Right ventricle myocardium superior (tissue), 1 donor: ENCODE data around the gene CACHD1. TPM values are rescaled to one million over a fixed set of nuclear protein-coding genes. Genes with fewer than 3 reads are reported as not detected.
A peak's percentile ranks its signal among the peaks of the same experiment; 100 is the strongest.

ENCODE experiments used
- ATAC-seq: fragments of 200-7000 bp; cut with Tn5 transposase; one replicate; pipeline ENCODE4 v1.9.1; 2020; ENCODE audit warnings: mild to moderate bottlenecking; ENCODE audit not compliant: poor library complexity
- DNase-seq: peaks from one replicate; pipeline ENCODE4 v3.0.0-alpha.2; 2020
- intact Hi-C: fragments of 100-400 bp; cut with DNase I; formaldehyde crosslinking; loops from one replicate; pipeline ENCODE4 v1.11.2; 2022
- total RNA-seq: library from RNA; stranded (reverse); fragmentation: NEBNext Ultra II Directional; extraction: Animal tissue kit (Norgen Biotek cat#: 25700); gene quantifications from one replicate; pipeline ENCODE4 v1.2.1, GENCODE V29; 2021
- donor health status: DM: no; HTN: yes; CAD: no; lungs with severe emphysema.

The CACHD1 gene
- total RNA-seq, 1 donor from 2014 or later = 4.2 TPM

DNA sequence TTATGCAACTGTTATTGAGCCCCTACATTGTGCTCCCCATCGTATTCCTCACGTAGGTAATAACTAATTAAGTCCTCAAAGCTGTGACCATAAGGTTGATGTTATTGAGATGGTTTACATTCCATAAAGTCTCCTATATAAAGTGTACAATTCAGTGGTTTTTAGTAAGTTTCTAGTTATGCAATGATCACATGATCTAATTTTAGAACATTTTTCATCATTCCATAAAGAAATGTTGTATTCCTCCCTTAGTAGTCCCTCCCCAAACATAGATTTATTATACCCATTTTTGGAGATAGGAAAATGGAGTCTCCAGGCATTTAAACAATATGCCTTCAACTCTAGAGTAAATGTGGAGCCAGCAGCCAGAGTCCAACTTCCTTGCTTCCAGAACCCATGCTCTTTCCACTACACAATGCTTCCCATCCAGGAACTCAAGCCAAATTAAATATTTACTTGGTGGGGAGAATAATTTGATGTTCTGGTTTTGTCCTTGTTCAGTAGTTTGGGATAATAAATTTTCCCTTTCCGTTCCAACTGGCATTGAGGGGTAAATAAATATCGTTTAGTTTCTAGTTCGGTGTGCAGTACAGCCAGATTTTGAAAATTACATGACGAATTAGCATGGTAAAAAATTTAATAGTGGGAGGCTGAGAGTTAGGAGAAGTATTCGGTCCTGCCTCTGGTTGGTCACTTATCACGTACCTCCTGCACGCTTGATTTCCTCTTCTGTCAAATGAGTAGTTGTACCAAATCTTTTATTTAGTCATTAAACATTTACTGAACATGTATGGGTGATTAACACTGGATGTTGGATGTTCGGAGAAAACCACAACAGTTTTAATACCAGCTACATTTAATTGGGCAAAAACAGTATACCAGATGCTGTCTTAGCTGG lies 66.3 kb downstream of the CACHD1 start:
- ATAC-seq = no peak
- DNase-seq = no peak
- intact Hi-C loops = no loop called here

DNA sequence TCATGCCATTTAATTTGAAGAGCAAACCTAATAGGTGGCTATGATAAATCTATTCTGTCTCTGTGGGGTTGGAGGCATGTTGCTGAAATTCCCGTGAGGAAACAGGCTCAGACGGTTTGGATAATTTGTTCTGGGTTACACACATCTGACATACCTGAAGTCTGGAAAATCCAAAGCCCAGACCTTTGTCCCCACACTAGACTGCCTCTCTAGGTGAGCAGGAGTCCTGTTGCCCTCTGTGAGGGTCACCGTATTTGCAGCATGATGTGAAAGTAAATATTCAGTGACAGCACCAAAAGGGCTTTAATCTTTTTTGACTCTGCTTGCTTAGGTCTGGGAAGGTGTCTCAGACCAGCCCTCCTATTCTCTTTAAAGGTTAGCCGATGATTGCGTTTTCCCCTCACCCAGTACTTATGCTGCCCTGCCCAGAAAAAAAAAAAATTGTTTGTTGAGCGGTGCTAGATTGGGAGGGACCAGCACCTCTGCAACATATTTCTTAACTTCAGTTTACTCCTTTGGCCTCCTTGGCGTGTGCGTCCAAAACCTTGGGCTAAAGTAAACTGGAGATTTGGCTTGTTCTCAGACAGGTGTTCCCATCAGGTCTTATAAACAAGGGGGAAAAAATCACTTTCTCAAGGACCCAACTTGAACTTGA lies 67.0 kb downstream of the CACHD1 start:
- ATAC-seq (no peak), DNase-seq (no peak)
- intact Hi-C loops = no loop called here

DNA sequence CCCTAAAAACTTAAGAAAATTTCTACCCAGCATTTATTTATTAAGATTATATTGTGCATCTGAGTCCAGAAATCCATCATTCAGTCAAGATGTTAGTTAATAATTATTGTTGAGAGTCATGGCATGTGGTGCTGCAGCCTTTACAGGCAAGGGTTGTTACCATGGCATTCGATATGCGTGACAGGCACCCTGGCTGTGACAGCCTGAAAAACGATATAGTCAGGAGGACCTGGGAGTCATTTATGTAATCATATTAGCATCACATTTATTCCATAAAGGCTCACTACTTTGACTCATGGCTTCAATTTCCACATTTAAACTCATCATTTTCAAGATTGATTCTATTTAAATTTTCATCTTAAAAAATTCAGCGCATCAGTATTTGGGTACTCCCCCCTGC lies 68.0 kb downstream of the CACHD1 start:
- ATAC-seq (no peak), DNase-seq (no peak)
- intact Hi-C loops = no loop called here

DNA sequence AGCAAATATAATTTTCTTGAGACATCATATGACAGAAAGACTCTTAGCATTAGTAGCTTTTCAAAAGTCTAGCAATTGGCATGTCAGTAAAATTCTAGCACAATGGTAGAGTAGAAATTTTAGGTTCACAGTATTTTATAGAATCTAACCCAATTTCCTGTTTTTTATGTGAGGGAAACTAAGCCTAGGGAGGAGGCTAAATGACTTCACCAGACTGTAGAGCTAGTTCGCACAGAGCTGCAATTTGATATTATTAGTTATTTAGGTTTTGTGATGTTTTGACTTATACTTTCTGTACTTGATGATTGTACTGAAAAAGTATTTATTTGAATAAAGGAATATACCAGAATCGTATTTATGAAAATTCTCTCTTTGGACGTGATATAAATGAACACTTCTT lies 68.5 kb downstream of the CACHD1 start:
- DNase-seq (no peak), ATAC-seq (no peak)
- intact Hi-C loops = no loop called here

DNA sequence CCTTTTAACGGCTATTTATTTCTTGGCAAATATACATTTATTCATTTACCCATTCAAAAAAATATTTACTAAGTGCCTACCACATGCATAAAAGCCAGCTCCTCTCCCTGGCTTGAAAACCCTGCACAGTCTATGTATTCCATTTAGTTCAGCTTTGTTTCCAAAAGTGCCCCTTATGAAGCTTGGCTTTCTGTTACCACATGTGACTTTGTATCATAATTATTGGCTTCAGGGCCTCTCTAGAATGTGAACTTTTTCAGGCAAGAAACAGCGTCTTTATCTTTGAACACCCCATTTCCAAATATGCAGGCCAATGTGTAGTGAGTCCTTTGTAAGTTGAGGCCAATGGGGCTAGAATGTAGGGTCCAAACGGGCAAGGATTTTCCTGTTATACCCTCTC lies 69.4 kb downstream of the CACHD1 start:
- DNase-seq (no peak), ATAC-seq (peak; percentile 19)
- intact Hi-C loops = no loop called here

DNA sequence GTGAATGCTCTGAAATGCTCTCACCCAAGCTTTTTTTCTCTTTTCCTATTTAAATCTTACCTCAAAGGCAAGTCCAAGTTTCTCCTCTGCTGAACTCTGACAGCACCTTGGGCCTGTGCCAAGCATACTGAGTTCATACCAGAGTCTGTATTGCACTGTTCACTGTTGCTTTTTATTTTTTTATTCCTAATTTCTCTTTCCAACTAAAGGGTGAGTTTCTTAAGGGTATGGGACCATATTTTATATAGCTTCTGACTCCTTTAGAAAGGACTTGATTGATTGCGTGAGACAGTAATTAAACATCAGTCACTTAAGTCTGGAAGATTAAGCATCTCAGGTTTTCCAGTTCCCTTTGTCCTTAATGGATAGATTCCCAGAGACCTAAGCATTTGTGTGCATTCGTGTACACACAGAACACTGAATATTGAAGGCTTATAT lies 69.9 kb downstream of the CACHD1 start:
- intact Hi-C loops = loop anchor here (10.0 kb wide), 1 partner anchor 65 kb away; the partner anchor contains the start of gene CACHD1
- peak; percentile 84 for DNase-seq
- peak; percentile 72 for ATAC-seq

DNA sequence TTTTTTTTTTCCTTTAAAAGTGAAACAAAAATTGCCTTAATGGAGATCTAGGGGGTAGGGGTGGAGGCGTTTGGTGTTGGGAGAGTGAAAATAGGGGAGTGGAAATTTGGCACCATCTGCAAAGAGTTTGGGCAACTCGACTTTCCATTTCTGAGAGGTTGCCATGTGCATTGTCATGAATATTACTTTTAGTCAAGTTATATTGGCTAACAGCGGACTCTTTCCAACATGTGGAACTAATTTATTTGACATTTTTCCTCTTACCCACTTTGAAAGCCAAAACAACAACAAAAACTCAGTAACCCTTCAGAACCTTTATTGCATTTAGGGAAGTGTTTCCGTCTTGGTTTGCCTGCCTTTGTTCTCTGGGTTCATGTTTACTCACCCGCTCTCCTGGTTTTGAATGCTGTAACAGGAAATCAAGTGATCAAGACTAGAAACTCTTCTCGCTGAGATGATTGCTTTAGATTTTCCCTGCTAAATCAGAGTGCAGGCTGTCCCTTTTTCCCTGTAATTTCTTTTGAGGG lies 70.4 kb downstream of the CACHD1 start:
- intact Hi-C loops = loop anchor here (10.0 kb wide), 1 partner anchor 66 kb away; the partner anchor contains the start of gene CACHD1
- peak; percentile 42 for ATAC-seq
- no peak for DNase-seq

DNA sequence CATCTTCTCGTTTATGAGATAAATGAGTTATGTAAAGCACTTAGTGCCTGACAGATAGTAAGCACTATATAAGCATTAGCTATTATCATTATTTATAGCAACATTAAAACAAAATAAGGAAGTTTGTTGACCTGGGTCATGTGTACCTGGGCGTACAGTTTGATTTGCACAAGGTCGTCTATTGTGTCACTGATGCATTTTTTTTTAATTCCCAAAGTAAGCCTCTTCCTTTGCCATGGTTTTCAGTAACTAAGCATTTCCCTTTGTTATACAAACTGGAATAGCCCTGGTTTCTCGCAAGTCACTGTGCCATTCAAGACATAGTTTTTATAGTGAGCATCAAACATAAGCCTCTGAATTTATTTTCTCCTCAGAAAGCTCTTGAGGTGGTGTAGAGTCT lies 72.2 kb downstream of the CACHD1 start:
- no peak for ATAC-seq
- intact Hi-C loops = loop anchor here (10.0 kb wide), 1 partner anchor 67 kb away; the partner anchor contains the start of gene CACHD1
- DNase-seq = no peak

DNA sequence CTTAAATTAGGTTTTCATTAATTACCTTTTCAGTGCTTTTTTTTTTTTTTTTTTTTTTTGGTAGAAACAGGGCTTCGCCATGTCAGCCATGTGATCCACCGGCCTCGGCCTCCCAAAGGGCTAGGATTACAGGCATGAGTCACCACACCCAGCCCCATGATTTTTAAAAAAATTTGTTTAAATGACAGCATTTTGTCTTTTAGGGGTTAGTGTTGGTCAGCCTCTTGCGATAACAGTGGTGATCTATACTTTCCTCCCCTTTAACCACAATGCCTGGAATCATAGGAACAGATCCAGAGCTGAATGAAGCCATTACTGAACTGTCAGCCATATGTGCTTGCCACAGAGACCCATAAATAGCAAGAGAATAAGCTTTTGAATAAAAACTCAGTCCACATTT lies 73.9 kb downstream of the CACHD1 start:
- ATAC-seq (peak; percentile 44), DNase-seq (peak; percentile 41)
- intact Hi-C loops = loop anchor here (10.0 kb wide), 1 partner anchor 69 kb away; the partner anchor contains the start of gene CACHD1

DNA sequence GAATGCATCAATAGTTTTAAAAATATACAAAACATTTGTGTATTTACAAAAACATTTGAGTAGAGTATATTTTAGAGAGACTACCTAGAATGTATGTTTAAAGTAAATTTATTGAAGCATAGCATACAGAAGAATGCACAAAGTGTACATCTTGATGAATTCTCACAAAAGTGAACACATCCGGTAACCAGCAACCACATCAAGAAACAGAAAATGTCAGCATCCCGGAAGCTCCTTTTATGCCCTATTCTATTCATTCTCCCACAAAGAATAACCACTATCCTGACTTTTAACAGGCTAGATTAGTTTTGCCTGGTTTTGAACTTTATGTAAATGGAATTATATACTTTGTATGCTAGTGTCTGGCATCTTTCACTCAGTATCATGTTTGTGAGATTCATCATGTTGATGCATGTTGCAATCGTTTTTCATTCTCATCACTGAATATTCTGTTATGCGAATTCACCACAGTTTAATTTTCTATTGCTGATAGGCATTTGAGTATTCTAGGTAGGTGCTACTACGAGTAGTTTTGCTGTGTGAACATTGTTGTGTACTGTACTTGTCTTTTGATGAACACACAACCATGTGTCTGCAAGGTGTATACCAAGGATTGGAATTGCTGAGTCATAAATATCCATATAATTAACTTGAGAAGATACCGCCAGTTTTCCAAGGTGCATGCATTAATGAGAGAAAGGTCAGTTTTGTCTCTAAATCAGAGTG lies 75.4 kb downstream of the CACHD1 start:
- ATAC-seq = no peak

DNA sequence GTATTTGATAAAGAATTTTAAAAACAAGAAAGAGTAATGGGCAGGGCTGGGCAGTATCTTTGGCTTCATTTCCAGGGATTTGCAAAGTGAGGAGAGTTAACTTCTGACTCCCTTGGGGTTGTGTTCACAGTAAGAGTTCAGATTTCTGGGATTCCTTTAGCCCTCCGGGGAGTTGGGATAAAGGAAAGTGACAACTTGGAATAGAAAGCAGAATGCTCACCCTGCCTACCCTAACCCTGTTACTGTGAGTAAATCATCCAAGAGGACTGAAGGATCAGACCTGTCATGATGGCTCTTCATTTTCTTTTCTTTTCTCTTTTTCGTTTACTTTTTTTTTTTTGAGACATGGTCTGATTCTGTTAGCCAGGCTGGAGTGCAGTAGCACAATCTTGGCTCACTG lies 76.1 kb downstream of the CACHD1 start:
- no peak for DNase-seq
- no peak for ATAC-seq
- intact Hi-C loops = loop anchor here (10.0 kb wide), 1 partner anchor 71 kb away; the partner anchor contains the start of gene CACHD1

More for the DNA sequence above, 75.4 kb downstream of the CACHD1 start:
- no peak for DNase-seq
- intact Hi-C loops = loop anchor here (10.0 kb wide), 1 partner anchor 70 kb away; the partner anchor contains the start of gene CACHD1

DNA sequence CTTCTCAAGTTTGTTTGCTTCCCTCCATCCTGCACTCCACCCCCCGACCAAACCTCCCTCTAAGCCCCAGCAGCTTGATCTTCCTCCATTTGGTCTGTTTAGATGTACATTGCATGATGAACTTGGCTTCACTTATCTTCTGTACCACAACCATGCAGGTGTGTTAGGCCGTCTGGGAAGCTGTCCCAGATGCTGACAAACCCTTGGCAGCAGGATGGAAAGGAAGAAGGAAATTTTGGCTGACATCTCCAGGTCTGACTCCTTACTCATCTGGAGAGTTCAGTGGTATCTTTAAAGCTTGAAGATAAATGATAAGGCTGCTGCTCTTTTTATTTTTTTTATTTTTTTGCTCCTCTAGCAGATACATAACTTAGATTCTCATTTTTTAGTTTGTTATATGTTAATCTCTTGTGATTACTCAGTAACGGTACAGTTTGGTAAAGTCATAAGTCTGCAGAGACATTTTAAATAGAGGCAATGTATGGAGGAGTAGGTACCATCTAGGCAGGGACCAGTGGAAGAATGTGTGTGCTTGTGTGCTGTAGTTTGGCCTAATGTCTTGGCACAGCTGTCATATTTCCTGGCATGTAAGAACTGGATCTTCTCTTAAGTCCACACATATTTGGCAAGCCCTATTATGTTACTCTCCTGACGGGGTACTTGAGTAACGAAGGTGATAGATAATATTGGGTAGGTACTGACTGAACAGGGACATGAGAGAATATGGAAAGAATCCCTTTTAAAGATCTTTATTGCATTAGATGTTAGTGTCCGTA lies 79.7 kb downstream of the CACHD1 start:
- DNase-seq (no peak), ATAC-seq (peak; percentile 27)
- intact Hi-C loops = loop anchor here (10.0 kb wide), 1 partner anchor 75 kb away; the partner anchor contains the start of gene CACHD1

DNA sequence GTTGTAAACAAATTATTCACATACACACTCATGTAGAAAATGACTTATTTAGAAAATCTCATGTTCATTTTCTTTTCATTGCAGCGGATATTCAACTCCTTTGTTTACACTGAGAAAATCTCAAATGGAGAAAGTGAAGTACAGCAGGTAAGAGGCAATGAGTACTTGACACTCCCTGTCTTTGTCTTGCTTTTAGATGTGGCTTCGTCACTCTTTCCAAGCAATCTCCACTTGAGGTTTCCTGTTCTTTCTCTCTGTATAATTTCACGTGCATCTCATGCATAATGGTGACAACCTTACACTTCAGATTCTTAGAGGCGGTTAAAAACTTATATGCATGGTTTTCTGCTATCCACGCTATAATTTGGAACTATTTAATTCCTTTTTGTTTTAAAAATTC lies 80.6 kb downstream of the CACHD1 start:
- no peak for DNase-seq
- no peak for ATAC-seq
- intact Hi-C loops = no loop called here

DNA sequence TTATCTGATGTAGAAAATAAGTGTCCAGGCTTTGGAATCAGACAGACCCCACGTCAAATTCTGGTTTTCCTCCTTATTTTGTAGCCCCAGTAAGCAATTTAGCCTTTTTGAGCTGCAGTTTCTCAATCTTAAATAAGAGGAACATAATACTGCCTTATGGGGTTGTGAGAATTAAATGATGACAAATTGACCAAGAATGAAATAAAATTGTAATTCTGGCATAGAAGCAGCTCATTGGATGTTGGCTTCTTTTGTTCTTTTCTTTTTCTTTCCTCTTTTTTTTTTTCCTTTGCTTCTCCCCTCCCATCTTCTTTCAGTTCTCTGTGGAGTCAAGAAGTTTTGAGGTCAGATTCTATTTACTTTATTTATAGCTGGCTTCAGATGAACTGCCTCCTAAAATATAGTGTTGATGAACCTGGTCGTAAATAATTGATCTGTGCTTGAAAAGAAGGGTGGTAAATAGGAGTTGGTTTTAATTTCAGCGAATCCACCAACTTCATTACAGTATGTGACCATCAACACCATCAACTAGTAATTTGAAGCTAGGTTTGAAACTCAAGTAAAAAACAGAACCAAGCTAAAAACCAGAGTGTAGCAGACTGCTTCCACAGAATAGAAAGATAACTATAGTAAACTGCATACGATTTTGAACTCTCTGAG lies 81.1 kb downstream of the CACHD1 start:
- ATAC-seq (no peak), DNase-seq (no peak)
- intact Hi-C loops = no loop called here

DNA sequence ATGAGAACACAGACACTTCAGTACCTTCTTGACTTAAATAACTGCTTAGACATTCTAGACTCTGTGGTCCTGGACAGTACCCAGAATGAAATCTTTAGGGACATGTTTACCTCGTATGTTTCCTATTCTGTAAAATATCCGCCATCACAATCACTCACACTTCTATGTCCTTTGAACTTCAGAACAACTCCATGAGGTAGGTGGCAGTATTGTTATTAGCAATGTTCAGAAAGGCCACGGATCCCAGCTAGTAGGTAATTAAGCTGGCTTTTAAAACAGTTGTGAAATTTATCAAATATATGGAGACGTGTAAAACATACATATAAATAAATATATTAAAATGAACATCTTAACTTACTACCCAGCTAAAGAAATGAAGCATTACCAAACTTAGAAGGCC lies 83.4 kb downstream of the CACHD1 start:
- ATAC-seq (peak; percentile 49), DNase-seq (no peak)
- intact Hi-C loops = no loop called here

DNA sequence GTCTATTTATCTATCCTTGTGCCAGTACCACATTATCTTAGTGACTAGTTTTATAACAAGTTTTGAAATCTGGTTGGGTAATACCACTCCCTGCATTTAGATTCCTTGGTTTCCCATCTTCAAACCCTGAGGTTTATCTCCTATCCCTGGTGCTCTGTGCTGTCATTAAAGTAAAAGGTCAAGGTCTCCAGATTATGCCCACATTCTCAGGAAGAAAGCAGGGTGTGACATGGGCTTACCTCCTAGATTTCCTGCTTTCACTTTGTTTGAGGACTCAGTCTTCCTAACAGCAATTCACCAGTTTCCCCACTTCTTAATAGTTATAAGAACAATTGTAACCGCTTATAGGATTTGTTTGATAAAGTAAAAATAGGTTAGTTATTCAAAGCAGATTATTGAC lies 86.0 kb downstream of the CACHD1 start:
- intact Hi-C loops = no loop called here

DNA sequence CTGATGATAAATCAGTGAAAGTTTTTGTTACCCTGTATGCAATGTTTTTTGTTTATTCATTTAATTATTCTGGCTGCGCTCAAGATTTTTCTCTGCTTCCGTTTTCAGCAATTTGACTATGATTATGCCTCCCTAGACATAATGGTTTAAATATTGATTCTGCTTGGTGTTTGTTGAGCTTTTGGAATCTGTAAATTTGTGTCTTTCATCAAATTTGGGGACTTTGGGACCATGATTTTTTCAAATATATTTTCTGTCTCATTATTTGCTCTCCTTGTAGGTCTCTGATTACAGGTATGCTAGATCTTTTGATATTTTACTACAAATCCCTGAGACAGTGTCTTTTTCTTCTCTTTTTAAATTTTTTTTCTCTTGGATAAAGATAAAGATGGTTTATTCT lies 92.1 kb downstream of the CACHD1 start:
- intact Hi-C loops = no loop called here
- DNase-seq (no peak), ATAC-seq (no peak)

More for the DNA sequence above, 86.0 kb downstream of the CACHD1 start:
- DNase-seq (no peak), ATAC-seq (no peak)
